ENCODE measurements around the gene CGRRF1. TPM values are rescaled to one million over a fixed set of nuclear protein-coding genes. Genes with fewer than 3 reads are reported as not detected.

Gene CGRRF1
- polyA plus RNA-seq: 10 to 100 TPM in 2 of 3 donors, 1 to 10 TPM in 1; 8.2 to 11.4 (median 10.4) TPM

- no peak within 1 kb of the TSS for H3K27ac ChIP-seq (ENCODE audit: low read depth, low read length)
- WGBS, 3 donors: 0 to 1% (median 1%) methylated on average over 65 to 66 of the region's 66 CpGs
These were observed at the start of gene CGRRF1 for GRCh38 chr14:54509546-54510501. CGRRF1 (plus strand) TSS chr14:54509906; CDS start chr14:54509960, 54 bp downstream.

- WGBS, 3 donors: 59 to 79% (median 76%) methylated on average over 5 of the region's 5 CpGs
- H3K27ac ChIP-seq (ENCODE audit: low read depth, low read length): no peak overlapping the region
These were observed 47.7 kb upstream of the CGRRF1 start for GRCh38 chr14:54462048-54462447.

GRCh38 chr14:54465654-54466053 is 44.1 kb upstream of the CGRRF1 start:
- no peak overlapping the region for H3K27ac ChIP-seq (ENCODE audit: low read depth, low read length)
- WGBS, 3 donors: 72 to 80% (median 79%) methylated on average over 4 of the region's 4 CpGs

- no peak overlapping the region for H3K27ac ChIP-seq (ENCODE audit: low read depth, low read length)
These were observed 42.4 kb upstream of the CGRRF1 start for GRCh38 chr14:54467280-54467679.

- no peak overlapping the region for H3K27ac ChIP-seq (ENCODE audit: low read depth, low read length)
These were observed 39.0 kb upstream of the CGRRF1 start for GRCh38 chr14:54470701-54471100.

GRCh38 chr14:54471641-54472040 is 38.1 kb upstream of the CGRRF1 start:
- 66 to 90% (median 88%) methylated on average over 4 of the region's 4 CpGs for WGBS, 3 donors
- no peak overlapping the region for H3K27ac ChIP-seq (ENCODE audit: low read depth, low read length)

More at GRCh38 chr14:54470701-54471100, 39.0 kb upstream of the CGRRF1 start:
- WGBS, 3 donors: 67 to 95% (median 93%) methylated on average over 4 of the region's 4 CpGs

- H3K27ac ChIP-seq (ENCODE audit: low read depth, low read length): no peak overlapping the region
- whole genome bisulfite sequencing, 3 donors: 89 to 91% (median 91%) methylated on average over 4 of the region's 4 CpGs
These were observed 37.4 kb upstream of the CGRRF1 start for GRCh38 chr14:54472315-54472714.

GRCh38 chr14:54474232-54474793 is 35.4 kb upstream of the CGRRF1 start:
- 66 to 85% (median 82%) methylated on average over 2 of the region's 2 CpGs for WGBS, 3 donors
- no peak overlapping the region for H3K27ac ChIP-seq (ENCODE audit: low read depth, low read length)

GRCh38 chr14:54475187-54475899 is 34.4 kb upstream of the CGRRF1 start:
- H3K27ac ChIP-seq (ENCODE audit: low read depth, low read length): no peak overlapping the region
- WGBS, 3 donors: 57 to 75% (median 60%) methylated on average over 4 of the region's 4 CpGs

- WGBS, 3 donors: 69 to 86% (median 75%) methylated on average over 4 of the region's 4 CpGs
- H3K27ac ChIP-seq (ENCODE audit: low read depth, low read length): no peak overlapping the region
These were observed 33.8 kb upstream of the CGRRF1 start for GRCh38 chr14:54475911-54476310.

GRCh38 chr14:54478636-54479215 is 31.0 kb upstream of the CGRRF1 start:
- 61 to 81% (median 71%) methylated on average over 3 of the region's 3 CpGs for WGBS, 3 donors
- H3K27ac ChIP-seq (ENCODE audit: low read depth, low read length): no peak overlapping the region

- 86 to 96% (median 94%) methylated on average over 4 of the region's 4 CpGs for WGBS, 3 donors
- no peak overlapping the region for H3K27ac ChIP-seq (ENCODE audit: low read depth, low read length)
These were observed 28.7 kb upstream of the CGRRF1 start for GRCh38 chr14:54480830-54481562.

- no peak overlapping the region for H3K27ac ChIP-seq (ENCODE audit: low read depth, low read length)
- 92 to 95% (median 93%) methylated on average over 2 of the region's 2 CpGs for WGBS, 3 donors
These were observed 28.0 kb upstream of the CGRRF1 start for GRCh38 chr14:54481695-54482094.

GRCh38 chr14:54483073-54483745 is 26.5 kb upstream of the CGRRF1 start:
- H3K27ac ChIP-seq (ENCODE audit: low read depth, low read length): no peak overlapping the region
- WGBS, 3 donors: 76 to 87% (median 77%) methylated on average over 8 of the region's 8 CpGs

GRCh38 chr14:54483846-54484245 is 25.9 kb upstream of the CGRRF1 start:
- H3K27ac ChIP-seq (ENCODE audit: low read depth, low read length): no peak overlapping the region

GRCh38 chr14:54486685-54487084 is 23.0 kb upstream of the CGRRF1 start:
- WGBS, 3 donors: 93 to 98% (median 95%) methylated on average over 1 of the region's 1 CpG
- no peak overlapping the region for H3K27ac ChIP-seq (ENCODE audit: low read depth, low read length)

- 40 to 42% (median 40%) methylated on average over 4 of the region's 4 CpGs for WGBS, 3 donors
- no peak overlapping the region for H3K27ac ChIP-seq (ENCODE audit: low read depth, low read length)
These were observed 21.9 kb upstream of the CGRRF1 start for GRCh38 chr14:54487771-54488170.

- 0 to 1% (median 0%) methylated on average over 9 of the region's 9 CpGs for WGBS, 3 donors
- H3K27ac ChIP-seq (ENCODE audit: low read depth, low read length): peak overlapping the region; percentile 60
These were observed 21.4 kb upstream of the CGRRF1 start for GRCh38 chr14:54488318-54488645.
